RWPE2 (cell line): ENCODE data around the gene NELFB.
A peak's percentile ranks its signal among the peaks of the same experiment; 100 is the strongest.
"Not testable (repeated sequence)": the region's sequence is repeated elsewhere in the genome, so short reads cannot be mapped to it uniquely, and the experiment has no call there.

ENCODE experiments used
- ATAC-seq: fragments of 200-7000 bp; cut with Tn5 transposase; 3 replicates; pipeline ENCODE4 v1.9.1; 2021; ENCODE audit warnings: low read depth
- DNase-seq: peaks from one replicate; pipeline ENCODE4 v3.0.0-alpha.2; 2020; ENCODE audit warnings: low spot score
- H3K27ac ChIP-seq: fragments of 450-650 bp; 2 replicates; pipeline ENCODE4 v1.5.1; 2017; ENCODE audit warnings: mild to moderate bottlenecking; ENCODE audit not compliant: poor library complexity, severe bottlenecking
- H3K27me3 ChIP-seq: fragments of 250-450 bp; sonication (Bioruptor Pico); 2 replicates; pipeline ENCODE4 v1.5.1; 2021; ENCODE audit warnings: mild to moderate bottlenecking, moderate library complexity; ENCODE audit not compliant: insufficient read depth, poor library complexity, severe bottlenecking
- H3K36me3 ChIP-seq: fragments of 250-450 bp; sonication (Bioruptor Pico); 2 replicates; pipeline ENCODE4 v1.5.1; 2020; ENCODE audit warnings: low read depth, mild to moderate bottlenecking, moderate library complexity
- H3K4me1 ChIP-seq: fragments of 250-450 bp; sonication (Bioruptor Pico); 2 replicates; pipeline ENCODE4 v1.5.1; 2021; ENCODE audit warnings: mild to moderate bottlenecking, moderate library complexity; ENCODE audit not compliant: insufficient read depth, poor library complexity, severe bottlenecking
- H3K4me3 ChIP-seq: fragments of 250-450 bp; sonication (Bioruptor Pico); 2 replicates; pipeline ENCODE4 v1.5.1; 2021; ENCODE audit warnings: mild to moderate bottlenecking, moderate library complexity; ENCODE audit not compliant: severe bottlenecking
- H3K9me3 ChIP-seq: fragments of 250-450 bp; sonication (Bioruptor Pico); 2 replicates; pipeline ENCODE4 v1.5.1; 2021; ENCODE audit warnings: mild to moderate bottlenecking, moderate library complexity; ENCODE audit not compliant: severe bottlenecking
- CTCF ChIP-seq: fragments of 450-650 bp; IDR thresholded peaks from one replicate; pipeline ENCODE4 v1.5.1; 2017; ENCODE audit warnings: mild to moderate bottlenecking, moderate library complexity; ENCODE audit not compliant: poor library complexity, severe bottlenecking

The NELFB gene

GRCh38 chr9:137240318-137240840, 14.7 kb upstream of the NELFB start:
- peaks cover 6% of the 10 kb centered on the region for H3K4me1 ChIP-seq
- TF ChIP-seq CTCF, result peak; percentile 27
- peak; percentile 13 for ATAC-seq

GRCh38 chr9:137240841-137241489, 14.2 kb upstream of the NELFB start, which contains the start of gene TUBB4B:
TSS of gene TUBB4B (plus strand) at chr9:137241287. CDS start at chr9:137241361, 74 bp downstream.
- Histone ChIP-seq H3K4me1 (peaks cover 6% of the 10 kb centered on the region), H3K4me3 (peak within 1 kb of the TSS; percentile 99), H3K9me3 (no peaks in the 10 kb centered on the region), H3K27me3 (no peaks in the 10 kb centered on the region), H3K27ac (peak within 1 kb of the TSS; percentile 91), H3K36me3 (peaks cover 25% of the 10 kb centered on the region)
- peak; percentile 72 for ATAC-seq
- DNase-seq, result peak; percentile 99
- no peak for TF ChIP-seq CTCF

More at GRCh38 chr9:137240318-137240840, 14.7 kb upstream of the NELFB start:
- no peaks in the 10 kb centered on the region for H3K27me3 ChIP-seq
- no peak for DNase-seq
- H3K4me3 ChIP-seq, result peak overlapping the region; percentile 48
- H3K9me3 ChIP-seq, result no peaks in the 10 kb centered on the region
- H3K36me3 ChIP-seq, result peaks cover 25% of the 10 kb centered on the region
- H3K27ac ChIP-seq, result peak overlapping the region; percentile 91

GRCh38 chr9:137241490-137242268, 13.4 kb upstream of the NELFB start:
- Histone ChIP-seq H3K4me3 (peak overlapping the region; percentile 99), H3K36me3 (peaks cover 25% of the 10 kb centered on the region), H3K9me3 (no peaks in the 10 kb centered on the region), H3K27ac (peak overlapping the region; percentile 91), H3K27me3 (no peaks in the 10 kb centered on the region), H3K4me1 (peaks cover 6% of the 10 kb centered on the region)
- no peak for DNase-seq
- no peak for ATAC-seq
- no peak for TF ChIP-seq CTCF

GRCh38 chr9:137242269-137243203, 12.6 kb upstream of the NELFB start:
- peak overlapping the region; percentile 91 for H3K27ac ChIP-seq
- no peaks in the 10 kb centered on the region for H3K27me3 ChIP-seq
- TF ChIP-seq CTCF, result no peak
- ATAC-seq (no peak), DNase-seq (no peak)
- peaks cover 6% of the 10 kb centered on the region for H3K4me1 ChIP-seq
- peaks cover 25% of the 10 kb centered on the region for H3K36me3 ChIP-seq
- peak overlapping the region; percentile 99 for H3K4me3 ChIP-seq
- H3K9me3 ChIP-seq, result no peaks in the 10 kb centered on the region

- H3K27ac ChIP-seq, result peak overlapping the region; percentile 91
- not testable (repeated sequence) for H3K9me3 ChIP-seq, ATAC-seq, H3K4me1 ChIP-seq, DNase-seq, H3K4me3 ChIP-seq, H3K27me3 ChIP-seq
- peaks cover 25% of the 10 kb centered on the region for H3K36me3 ChIP-seq
These were observed 11.9 kb upstream of the NELFB start for GRCh38 chr9:137243266-137243625.
